GM13977 (cell line): Measurements from ENCODE around the gene CHRD.

Experiments
- DNase-seq: peaks from one replicate; pipeline ENCODE4 v3.0.0; 2012; ENCODE audit warnings: low spot score
- CTCF ChIP-seq: IDR thresholded peaks from 2 replicates; pipeline ENCODE4 v1.5.1; 2012; ENCODE audit warnings: mild to moderate bottlenecking, control low read depth; ENCODE audit not compliant: insufficient read depth; ENCODE audit errors: extremely low read depth, missing control alignments
- in situ Hi-C: fragments of 300-500 bp; cut with MboI; formaldehyde crosslinking; loops from one replicate; pipeline ENCODE4 v1.12.0; 2022; ENCODE audit warnings: low sequenced_read_pairs, low pct_unique_long_range_greater_than_20kb, mixed read lengths, inconsistent platforms; ENCODE audit not compliant: unreplicated experiment

Gene CHRD

GRCh38 chr3:184384856-184385422 is 5.1 kb downstream of the CHRD start:
- no peak for TF ChIP-seq CTCF
- in situ Hi-C loops = no loop called here
- no peak for DNase-seq

GRCh38 chr3:184386047-184386806 is 6.4 kb downstream of the CHRD start:
- in situ Hi-C loops = no loop called here
- no peak for TF ChIP-seq CTCF
- no peak for DNase-seq

GRCh38 chr3:184387174-184387714 is 7.4 kb downstream of the CHRD start:
- in situ Hi-C loops = no loop called here
- no peak for TF ChIP-seq CTCF
- no peak for DNase-seq

DNA sequence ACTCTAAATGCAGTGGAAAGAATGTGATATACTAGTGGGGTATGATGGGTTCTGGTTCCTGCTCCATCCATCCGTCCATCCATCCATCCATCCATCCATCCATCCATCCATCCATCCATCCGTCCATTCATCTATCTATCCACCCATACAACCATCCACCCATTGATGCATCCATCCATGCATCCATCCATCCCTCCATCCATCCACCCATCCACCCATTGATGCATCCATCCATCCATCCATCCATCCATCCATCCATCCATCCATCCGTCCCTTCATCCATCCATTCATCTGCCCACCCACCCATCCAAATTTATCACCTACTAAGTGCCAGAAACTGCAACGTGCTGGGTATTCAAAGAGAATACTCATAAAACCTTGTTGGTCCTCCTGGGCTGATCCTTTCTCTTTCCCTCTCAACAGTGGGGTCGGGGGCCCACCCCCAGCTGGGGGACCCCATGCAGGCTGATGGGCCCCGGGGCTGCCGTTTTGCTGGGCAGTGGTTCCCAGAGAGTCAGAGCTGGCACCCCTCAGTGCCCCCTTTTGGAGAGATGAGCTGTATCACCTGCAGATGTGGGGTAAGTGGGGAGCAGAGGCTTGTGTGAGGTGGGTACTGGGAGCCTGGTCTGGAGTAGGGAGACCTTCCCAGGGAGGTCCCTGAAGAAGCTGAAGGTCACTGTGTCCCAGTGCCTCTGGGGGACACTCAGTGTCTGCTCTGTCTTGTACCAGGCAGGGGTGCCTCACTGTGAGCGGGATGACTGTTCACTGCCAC is 8.5 kb downstream of the CHRD start:
- in situ Hi-C loops = no loop called here
- TF ChIP-seq CTCF = no peak

DNA sequence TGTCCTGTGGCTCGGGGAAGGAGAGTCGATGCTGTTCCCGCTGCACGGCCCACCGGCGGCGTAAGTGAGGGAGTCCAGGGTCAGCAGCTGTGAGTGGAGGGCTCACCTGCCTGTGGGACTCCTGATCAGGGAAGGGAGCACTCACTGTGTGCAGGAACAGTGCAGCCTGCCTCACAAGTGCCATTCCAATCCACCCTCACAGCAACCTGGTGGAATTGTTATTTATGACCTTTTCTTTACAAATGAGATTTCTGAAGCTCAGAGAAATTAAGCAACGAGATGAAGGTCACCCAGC is 9.0 kb downstream of the CHRD start:
- in situ Hi-C loops = no loop called here
- DNase-seq = no peak
- no peak for TF ChIP-seq CTCF

More for the DNA sequence above, 8.5 kb downstream of the CHRD start:
- no peak for DNase-seq

DNA sequence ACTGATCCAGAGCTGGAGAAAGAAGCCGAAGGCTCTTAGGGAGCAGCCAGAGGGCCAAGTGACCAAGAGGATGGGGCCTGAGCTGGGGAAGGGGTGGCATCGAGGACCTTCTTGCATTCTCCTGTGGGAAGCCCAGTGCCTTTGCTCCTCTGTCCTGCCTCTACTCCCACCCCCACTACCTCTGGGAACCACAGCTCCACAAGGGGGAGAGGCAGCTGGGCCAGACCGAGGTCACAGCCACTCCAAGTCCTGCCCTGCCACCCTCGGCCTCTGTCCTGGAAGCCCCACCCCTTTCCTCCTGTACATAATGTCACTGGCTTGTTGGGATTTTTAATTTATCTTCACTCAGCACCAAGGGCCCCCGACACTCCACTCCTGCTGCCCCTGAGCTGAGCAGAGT is 9.5 kb downstream of the CHRD start:
- no peak for TF ChIP-seq CTCF
- DNase-seq = no peak
- in situ Hi-C loops = no loop called here
